ENCODE results near the gene LPAR1. TPM values are rescaled to one million over a fixed set of nuclear protein-coding genes. Genes with fewer than 3 reads are reported as not detected.

LPAR1 gene
- total RNA-seq, 1 donor from 2014 or later, result 42.6 TPM

DNA sequence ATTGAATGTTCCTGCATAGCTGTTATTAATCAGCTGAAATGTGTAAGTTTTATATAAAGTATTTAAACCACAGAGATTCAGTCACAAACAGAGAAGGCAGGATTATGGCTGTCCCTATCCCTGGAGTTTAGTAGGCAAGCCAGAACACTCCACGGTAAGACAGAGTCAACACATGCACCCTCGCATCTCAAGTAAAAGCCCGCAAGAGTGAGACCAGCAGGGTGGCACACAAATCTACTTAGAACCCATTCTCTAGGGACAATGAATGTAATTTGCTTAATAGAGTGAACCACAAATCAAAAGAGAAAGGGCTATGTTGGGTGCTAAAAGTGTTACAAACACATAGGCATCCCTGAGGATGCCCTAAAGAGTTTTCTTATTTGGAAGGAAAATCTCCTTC is 35.1 kb downstream of the LPAR1 start:
- DNase-seq (ENCODE audit: low spot score), result no peak

DNA sequence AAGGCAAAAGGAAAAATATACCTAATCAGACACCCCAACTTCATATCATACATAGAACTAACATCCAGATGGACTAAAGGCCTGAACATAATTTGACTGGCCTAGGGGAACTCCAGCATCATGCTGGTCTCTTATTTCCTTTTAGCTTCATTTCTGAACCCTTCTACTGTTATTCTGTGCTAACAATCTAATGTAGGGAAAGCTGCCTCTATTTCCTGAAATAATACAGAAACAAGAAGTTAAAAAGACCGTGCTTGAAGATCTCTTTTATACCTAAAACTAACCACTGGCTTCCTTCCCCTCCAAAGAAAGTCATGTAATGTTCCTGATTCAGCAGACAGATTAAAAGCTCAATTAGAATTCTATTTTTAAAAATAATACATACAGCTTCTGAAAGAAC is 36.7 kb downstream of the LPAR1 start:
- DNase-seq (ENCODE audit: low spot score), result no peak

DNA sequence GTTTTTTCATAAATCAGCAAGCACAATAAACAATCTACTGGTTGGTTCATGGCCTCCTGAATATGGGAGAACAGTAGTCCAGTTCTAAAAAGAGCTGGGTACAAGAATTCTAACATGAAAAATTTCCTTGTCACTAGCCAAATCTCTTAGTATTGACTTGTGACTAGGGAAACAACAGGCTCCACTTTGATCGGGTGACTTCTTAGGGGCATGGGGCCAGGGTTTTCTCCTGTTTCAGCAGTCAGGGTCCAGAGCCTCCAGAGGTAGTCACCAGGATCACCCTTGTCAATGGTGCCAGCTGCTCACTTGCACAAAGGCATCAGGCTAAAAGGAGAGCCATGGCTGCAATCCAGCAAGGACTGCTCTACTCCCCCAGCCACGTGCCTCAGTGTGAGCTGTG is 38.1 kb downstream of the LPAR1 start:
- no peak for DNase-seq (ENCODE audit: low spot score)

DNA sequence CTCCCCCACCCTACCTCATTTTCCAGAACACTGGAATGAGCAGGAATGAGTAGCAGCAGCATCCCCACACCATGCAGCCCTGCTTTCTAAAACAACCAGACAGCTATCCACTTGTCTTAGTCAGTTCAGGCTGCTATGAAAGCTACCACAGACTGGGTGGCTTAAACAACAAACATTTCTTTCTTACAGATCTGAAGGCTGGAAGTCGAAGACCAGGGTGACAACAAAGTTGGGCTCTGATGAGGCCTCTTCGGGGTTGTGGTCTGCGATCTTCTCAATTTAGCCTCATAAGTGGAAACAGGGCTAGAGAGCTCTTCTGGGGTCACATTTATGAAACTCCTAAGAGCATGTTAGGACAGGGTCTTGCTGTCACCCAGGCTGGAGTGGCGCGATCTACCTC is 38.9 kb downstream of the LPAR1 start:
- DNase-seq (ENCODE audit: low spot score), result no peak

DNA sequence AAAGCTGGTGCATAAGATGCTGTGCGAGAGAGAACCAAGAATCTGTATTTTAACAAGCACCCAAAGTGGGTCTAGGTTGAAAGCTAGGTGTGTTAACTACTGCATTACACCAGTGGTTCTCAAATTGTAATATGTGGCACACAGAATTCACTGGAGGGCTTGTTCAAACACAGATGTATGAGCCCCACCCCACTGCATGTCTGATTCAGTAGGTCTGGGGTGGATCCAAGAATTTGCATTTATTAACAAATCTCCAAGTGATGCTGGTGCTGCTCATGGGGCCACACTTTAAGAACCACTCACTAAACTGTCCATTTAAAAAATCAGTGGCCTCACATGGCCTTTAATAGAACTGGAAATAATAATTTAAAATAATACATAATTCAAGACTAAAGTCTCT is 40.4 kb downstream of the LPAR1 start:
- DNase-seq (ENCODE audit: low spot score), result no peak

DNA sequence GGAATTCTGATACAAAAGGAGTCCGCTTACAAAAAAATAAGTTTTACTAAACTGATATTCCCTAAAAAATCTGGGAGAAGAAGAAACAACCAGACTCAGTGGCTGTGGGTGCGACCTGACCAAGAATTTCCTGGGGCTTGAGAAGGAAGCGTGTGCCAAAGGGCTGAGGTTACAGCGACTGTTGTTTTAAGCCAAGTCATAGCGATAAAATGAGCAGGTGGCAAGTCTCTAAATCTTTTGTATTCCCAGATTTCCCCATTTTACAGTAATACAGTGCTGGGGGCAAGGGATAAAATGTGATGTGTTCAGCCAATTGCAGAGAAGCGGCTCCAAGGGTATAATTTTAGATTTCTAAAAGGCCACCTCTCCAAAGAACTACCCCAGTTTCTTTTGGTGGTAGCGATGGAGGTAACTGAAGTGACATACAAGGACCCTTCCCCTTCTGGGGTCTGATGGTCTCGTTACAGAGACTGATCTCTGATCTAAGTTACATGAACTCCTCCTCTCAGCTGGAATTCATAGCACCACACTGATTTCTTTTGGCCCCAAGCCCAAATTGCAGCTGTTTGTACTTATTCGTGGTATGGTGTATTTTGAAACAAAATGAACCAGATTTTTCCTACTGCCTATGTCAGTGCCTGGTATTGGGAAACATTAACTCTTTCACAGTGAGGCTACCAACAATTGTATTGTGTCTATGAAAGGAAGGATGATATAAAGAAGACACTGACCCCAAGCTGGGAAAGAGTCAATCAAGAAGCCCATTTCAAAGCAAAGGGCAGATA is 41.6 kb downstream of the LPAR1 start:
- no peak for DNase-seq (ENCODE audit: low spot score)

DNA sequence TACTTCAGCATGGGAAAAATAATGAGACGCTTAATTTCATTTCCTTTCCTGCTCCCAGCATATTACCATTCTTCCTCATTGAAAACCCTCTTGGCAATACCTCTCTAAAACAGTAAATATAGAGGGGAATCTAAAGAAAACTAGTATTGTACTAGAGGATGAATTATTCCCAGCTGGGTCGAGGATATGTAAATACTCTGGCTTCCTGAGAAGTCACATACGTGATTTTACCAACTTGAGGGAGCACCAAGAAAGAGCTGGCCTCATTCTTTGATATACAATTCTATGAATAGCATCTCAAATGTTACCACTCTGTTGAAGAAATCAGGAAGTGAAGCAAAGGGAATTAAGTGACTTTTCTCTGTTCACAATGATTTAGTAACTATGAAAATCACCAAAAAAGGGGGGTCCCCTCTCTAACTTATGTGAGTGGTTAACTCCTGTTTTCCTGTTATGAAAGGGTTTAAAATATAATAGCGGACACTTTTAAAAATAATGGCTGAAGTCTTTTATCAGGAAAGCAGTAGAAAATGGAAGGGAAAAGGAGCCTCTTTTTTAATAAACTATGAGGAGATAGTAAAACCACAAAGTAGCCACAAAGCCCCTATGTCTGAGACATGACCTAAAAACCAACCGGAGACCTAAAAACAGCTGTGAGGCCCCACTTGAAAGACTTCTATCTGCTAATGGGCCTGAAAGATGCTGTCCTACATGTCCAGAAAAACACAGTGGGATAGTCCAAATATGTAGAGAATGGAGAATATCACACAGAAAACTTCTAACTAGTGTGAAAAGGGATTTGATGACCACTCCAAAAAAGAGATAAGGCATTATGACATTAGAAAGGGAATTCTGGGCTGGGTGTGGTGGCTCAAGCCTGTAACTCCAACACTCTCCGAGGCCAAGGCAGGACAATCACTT is 42.6 kb downstream of the LPAR1 start:
- DNase-seq (ENCODE audit: low spot score), result no peak

DNA sequence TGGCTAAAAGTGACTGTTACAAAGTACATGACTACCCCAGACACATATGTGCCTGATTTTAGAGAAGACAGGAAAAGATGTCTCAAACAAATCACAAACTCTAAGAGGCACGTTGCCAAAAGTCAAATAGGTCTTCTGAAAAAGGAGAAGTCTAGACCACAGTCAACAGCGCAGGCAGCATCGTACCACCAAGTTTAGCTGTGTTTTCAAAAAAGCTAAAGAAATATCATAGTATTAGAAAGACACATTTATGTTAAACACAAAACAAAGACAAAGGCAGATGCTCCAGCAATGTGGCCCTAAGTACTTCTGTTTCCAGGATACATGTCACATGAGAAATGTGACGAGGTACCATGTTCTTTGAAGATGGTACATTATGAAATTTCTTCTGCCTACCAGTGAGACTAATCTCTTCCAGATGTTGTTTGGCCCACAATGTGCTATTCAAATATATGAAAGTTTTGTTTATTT is 43.5 kb downstream of the LPAR1 start:
- no peak for DNase-seq (ENCODE audit: low spot score)

DNA sequence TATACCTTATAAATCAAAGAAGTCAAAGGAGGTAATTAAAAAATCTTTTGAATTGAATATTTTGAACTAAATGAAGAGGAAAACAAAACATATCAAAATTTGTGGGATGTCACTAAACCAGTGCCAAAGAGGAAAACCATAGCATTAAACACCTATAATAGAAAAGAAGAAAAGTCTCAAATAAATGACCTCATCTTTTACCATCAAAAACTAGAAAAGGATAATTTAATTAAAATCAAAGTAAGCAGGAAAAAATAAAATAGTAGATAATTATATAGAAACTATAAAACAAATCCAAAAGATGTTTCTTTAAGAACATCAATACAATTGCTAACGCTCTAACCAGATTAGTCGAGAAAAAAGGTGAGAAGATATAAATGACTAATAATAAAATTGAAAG is 47.8 kb downstream of the LPAR1 start:
- DNase-seq (ENCODE audit: low spot score), result no peak

DNA sequence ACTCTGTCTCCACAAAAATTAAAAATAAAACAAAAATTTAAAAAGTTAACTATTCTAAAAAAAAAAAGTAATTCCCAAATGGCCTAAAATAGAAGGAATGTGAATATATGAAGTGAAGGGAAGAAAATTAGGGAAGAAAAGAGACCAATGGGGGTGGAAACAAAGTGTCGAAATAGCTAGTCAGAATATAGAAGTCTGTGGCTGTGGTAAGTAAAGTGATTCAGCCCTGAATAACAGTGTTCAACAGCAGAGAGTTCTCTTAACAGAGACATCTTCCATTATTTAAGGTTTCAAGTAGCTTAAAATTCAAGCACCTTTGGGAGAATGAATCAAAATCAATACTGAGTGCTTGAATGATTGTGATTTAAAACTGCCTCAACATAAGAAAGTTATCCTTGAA is 51.7 kb downstream of the LPAR1 start:
- no peak for DNase-seq (ENCODE audit: low spot score)

DNA sequence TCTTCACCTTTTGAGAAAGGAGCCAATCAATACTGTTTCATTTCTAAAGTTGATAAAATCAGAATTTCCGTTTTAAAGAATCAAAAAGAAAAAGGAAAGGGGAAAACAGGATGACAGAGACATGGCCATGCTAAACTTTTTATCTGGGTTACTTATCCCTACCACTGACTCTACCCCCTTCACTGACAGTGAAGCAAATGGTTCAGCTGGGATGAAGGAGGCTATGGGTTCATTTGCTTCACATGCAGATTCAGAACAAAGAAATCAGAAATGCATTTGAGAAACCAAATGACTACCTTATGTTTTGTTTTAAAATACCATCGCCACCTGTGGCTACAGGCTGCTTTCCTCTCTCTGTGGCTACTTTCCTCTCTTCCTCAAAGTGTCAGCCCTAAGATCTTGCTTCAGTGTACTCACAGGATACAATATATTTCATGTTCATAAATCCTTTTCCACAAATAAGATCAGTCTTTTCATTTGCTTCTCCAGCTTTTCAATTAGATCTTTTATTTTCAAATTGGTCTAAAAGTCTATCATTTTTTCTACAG is 53.3 kb downstream of the LPAR1 start:
- no peak for DNase-seq (ENCODE audit: low spot score)

DNA sequence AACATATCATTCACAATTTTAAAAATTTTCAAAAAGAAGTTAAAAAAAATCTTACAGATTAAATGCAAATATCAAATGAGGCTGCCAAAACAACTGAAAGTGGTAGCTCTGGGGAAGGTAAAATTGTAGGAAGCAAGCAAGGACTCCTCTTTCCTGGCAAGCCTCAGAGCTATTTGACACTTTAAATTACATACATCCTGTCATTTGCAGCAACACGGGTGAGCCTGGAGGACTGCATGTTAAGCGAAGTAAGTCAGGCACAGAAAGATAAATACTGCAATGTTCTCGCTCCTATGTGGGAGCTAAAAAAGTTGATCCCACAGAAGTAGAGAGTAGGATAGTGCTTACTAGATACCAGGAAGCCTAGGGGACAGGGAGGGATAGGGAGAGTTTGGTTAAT is 58.0 kb downstream of the LPAR1 start:
- no peak for DNase-seq (ENCODE audit: low spot score)

DNA sequence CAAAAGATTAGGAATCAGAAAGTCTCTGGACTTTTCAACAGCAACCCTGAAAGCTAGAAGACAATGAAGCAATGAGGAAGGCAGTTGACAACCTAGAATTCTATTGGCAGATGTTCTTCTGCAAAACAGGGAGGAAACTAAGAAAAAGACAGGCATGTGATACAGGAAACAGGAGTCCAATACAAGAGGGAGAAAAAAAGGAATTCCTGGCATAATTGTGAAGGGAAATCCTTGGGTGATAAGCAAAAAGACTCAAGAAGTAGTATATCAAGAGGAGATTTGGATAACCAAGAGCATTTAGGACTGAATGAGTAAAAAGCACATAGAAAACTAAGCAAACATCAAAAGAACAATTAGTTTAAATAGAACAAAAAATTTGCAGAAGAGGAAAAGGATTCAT is 58.6 kb downstream of the LPAR1 start:
- DNase-seq (ENCODE audit: low spot score), result no peak

DNA sequence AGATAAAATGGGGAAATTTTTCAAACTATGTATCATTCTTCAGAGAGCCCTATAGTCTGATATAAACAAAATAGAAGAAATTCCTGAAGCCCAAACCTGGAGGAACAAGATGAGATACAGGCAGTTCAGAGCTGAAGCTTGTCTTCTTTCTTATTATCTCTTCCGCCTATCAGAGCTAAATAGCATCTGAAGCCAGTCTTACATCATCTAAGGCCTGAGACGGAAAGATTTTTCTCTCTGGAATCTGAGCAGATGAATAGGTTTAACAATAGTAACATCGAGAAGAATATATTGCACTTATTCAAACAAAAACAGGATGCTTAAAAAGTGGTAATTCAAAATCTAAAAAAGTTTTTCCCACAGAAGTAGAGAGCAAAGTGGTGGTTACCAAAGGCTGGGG is 59.8 kb downstream of the LPAR1 start:
- no peak for DNase-seq (ENCODE audit: low spot score)

DNA sequence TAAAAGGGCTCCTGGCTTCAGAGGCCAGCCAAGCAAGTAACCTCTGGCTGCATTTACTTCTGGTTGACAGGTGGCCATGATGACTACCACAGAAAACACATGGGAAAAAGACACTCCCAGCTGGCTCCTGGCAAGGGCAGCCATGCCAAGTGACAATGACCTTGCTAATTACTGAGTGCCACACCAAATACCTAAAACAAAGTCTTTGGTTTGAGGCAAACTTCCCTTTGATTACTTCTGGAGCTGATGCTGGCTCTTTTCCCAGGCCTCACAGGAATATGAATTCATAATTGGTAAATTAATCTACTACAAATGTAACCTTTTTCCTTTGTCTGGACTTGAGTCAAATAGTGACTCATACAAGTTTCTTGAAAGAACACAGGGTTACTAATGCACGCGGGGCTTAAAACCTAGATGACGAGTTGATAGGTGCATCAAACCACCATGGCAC is 61.0 kb downstream of the LPAR1 start:
- DNase-seq (ENCODE audit: low spot score), result no peak

DNA sequence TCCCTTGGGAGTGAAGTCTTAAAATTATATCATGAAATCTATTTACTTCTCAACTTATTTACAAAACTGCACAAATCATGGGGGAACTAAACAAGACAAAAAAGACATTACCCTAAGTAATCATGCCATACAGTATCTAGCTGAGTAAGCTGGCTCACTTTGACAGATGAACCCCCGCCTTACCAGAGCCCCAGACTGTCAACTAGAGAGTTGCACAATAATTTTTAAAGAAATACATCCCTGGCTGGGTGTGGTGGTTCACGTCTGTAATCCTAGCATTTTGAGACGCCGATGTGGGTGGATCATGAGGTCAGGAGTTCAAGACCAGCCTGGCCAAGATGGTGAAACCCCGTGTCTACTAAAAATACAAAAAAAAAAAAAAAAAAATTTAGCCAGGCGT is 62.3 kb downstream of the LPAR1 start:
- DNase-seq (ENCODE audit: low spot score), result no peak

DNA sequence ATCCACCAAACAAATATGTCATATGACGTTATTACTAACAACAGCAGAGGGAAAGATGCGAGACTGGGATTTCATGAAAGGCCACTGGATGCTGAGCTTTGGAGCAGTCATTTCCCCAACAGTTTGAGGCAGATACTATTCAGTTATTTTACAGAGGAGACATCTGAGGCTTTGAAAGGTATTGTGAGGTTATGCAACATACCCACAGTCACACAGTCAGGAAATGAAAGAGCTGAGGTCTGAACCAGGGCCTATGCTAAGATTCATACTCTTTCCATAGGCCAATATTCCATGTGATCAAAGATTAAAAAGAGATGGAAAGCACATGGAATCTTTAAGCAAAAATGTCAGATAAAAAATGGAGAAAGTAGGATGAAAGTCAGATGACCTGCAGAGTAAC is 63.0 kb downstream of the LPAR1 start:
- no peak for DNase-seq (ENCODE audit: low spot score)

DNA sequence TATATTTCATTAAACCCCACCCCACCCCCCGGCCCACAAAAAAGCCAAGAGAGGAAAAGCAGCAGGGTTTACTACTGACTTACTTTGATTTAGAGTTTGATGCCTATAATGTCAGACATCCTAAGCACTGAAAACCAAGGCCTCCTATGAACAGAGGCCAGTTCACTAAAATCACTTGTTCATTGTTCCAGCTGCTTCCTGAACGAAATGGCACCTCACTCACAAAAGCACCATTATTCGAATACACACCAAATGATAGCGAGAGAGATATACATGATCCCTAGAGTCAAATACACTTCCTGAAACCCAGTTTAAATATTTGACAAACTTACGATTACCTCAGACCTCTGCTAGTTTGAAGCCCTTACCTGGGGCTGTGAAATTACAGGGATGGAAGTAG is 66.6 kb downstream of the LPAR1 start:
- no peak for DNase-seq (ENCODE audit: low spot score)

DNA sequence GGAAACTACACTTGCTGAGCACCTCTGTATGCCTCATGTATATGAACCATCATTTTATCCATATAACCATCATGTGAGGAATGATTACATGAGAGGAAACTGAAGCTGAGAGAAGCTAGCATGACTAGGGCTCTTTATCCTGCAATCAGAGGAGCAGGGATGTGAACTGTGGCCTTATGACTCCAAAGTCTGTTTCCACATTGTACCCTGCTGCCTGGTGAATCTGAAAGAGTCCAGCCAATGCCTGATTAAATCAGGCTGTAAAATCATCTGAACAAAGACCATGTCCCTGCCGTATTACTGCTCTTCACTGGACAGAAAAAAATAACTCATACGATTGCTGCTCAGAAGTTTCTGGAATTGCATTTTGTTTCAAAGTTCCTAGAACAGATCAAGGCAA is 67.0 kb downstream of the LPAR1 start:
- no peak for DNase-seq (ENCODE audit: low spot score)

DNA sequence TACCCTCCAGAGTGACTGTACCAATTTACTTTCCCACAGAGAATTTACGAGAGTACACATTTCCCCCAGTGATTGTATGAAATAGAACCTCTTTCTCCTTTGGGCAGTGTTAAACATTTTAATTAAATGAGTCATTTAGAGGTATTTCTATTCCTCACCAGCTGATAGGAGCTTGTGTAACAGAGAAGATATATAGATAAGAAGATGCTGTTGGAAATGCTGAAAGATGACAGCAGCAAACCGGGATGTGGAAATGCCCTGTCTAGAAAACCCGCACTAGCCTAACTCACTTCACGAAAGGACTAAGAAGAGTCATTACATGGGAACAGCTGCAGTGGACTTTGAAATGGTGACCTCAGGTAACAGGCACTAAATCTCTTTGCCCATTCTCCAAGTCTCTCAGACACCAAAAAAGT is 68.3 kb downstream of the LPAR1 start:
- DNase-seq (ENCODE audit: low spot score), result no peak

DNA sequence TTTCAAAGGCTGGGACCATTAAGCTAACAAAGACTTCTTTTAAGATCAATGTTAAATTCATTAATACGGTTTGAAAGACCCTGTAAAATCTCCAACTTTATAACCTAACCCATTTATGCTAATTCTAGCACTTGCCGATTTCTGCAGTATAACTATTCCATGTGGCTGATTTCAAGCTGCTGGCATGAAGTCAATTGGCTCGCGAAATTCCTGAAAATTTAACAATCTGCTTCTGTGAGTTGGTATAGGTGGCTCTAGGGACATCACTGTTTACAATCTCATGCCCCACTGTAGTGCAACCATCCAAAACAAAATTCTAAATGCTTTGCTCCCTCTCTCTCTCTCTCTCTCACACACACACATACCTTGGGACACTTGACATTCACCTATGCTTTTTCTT is 70.2 kb downstream of the LPAR1 start:
- no peak for DNase-seq (ENCODE audit: low spot score)

DNA sequence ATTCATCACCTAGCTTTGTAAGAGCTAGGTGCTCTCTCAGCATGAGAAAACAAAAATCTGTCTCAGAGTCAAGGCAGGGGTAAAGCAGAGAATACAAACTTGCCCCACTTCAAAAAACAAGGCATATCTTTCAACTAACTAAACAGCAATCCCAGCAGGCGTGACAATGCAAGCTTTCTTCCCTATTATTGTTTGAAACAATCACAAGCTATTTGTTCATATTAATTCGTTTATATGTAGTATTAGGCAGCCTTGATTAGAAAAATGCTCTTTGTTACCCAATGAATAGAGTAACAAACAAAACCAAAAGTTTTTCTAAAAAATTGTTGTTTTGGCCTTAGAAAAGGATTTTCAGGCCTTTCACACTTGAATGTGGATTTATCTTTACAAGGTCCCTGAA is 71.1 kb downstream of the LPAR1 start:
- DNase-seq (ENCODE audit: low spot score), result no peak
